Hematopoietic multipotent progenitor cell treated with erythropoietin and hydrocortisone succinate and interleukin-3 and kit ligand, for 17 days (in vitro differentiated cells): ENCODE results near the gene ACTL7A.
"Not testable (repeated sequence)": the region's sequence is repeated elsewhere in the genome, so short reads cannot be mapped to it uniquely, and the experiment has no call there.

Experiments used
- DNase-seq: peaks from one replicate; pipeline ENCODE4 v3.0.0-alpha.2; 2015; ENCODE audit warnings: low spot score

ACTL7A gene

DNA sequence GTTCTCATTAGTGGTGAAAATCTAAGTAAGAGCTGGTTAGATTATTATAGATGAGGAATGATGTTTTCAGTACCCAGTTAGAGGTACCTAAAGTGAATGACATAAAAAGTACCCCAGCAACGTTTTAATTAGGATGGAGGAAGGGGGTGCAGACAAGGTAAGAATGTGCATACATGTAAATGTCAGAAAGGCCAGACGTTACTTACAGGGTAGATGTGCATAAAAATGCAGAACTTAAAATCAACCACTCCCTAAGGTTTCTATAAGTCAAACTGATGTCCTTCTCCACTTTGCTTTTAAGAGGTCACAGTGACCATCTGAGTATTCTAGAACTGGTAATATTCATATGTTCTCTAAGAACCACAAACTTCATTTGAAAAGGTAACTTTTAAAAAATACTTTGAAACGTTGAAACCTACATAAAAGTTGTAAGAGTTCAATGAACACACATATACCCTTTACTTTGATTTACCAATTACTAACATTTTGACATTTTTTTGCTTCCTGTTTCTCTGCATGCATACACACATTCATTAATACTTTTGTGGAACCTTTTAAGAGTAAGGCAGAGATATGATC is 18.8 kb downstream of the ACTL7A start:
- DNase-seq: no peak

DNA sequence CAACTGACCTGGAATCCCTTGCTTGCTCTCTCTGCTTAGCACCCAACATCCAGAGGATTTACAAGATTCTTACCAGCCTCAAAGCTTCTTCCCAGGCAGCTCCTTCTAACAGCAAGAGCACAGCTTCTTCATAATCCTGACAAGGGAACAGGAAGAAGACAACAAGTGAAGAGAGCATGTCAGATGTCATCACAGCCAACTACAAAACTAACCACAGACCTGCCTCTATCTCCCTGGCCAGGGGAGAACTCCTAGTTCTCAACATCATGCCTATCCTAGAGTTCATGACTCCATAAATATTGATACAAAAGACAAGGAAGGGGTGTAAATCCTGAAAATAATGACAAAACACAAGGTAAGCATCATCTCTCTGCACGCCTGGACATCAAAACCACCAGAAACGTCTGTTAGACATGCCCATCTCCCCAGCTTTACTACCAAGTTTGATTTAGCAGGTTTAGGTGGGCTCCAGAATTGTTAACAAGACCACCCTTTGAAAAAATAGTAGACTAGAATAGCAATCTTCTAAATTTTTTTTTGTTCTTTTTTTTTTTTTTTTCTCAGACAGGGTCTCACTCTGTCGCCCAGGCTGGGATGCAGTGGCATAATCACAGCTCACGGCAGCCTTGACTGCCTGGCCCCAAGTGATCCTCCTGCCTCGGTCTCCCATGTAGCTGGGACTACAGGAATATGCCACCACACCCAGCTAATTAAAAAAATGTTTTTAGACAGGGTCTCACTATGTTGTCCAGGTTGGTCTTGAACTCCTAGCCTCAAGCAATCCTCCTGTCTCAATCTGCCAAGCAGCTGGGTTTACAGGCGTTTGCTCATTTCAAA is 20.2 kb downstream of the ACTL7A start:
- no peak for DNase-seq

DNA sequence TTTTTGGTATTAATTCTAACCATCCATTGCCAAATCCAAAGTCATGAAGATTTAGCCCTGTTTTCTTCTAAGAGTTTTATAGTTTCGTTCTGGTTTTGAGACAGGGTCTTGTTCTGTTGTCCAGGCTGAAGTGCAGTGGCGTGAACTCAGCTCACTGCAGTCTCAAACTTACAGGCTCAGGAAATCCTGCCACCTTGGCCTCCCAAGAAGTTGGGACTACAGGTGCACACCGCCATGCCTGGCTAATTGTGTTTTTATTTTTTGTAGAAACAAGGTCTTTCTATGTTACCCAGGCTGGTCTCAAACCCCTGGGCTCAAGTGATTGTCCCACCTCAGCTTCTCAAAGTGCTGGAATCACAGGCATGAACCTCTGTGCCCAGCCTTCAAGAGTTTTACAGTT is 21.0 kb downstream of the ACTL7A start:
- no peak for DNase-seq

DNA sequence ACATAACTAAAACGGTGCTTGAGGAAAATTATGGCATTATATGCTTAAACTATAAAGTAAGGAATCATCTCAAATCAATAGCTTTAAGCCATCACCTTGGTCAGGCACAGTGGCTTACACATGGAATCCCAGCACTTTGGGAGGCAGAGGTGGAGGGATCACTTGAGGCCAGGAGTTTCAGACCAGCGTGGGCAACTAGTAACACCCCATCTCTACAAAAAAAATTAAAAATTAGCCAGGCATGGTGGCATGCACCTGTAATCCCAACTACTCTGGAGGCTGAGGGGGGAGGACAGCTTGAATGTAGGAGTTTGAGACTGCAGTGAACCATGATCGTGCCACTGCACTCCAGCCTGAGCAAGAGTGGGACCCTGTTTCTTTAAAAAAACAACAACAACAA is 22.6 kb downstream of the ACTL7A start:
- no peak for DNase-seq

DNA sequence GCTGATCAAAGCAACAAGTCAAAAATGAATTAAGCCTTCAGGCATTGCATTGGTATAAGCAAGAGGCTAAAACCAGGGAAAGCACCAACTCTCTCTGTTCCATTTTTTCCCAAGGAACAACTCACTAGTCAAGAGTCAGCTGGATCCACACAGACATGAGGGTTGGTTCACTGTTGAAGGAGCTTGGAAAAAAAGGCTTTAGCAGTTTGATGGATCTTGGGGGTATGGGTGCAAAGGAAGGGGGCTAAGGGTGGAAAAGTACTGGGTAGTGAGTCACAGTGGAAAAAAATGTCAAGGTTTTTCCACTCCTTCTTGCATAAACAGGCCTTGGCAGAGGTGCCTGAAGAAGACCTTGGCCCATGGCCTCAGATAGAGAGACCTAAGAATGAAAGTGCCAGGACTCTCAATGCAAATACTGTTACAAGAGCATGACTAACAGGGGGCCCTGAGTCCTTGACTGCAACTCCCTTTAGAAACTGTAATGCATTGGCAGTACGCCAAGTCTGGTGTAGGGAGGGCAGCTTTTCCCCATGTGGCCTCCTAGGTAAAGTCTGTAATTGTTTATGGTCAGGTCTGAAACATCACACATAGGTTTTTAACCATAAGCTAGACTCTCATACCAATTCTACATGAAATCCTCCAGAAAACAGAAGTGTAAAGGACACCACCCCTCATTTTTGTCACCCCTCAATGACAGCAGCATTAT is 23.7 kb downstream of the ACTL7A start:
- peak; percentile 55 for DNase-seq

DNA sequence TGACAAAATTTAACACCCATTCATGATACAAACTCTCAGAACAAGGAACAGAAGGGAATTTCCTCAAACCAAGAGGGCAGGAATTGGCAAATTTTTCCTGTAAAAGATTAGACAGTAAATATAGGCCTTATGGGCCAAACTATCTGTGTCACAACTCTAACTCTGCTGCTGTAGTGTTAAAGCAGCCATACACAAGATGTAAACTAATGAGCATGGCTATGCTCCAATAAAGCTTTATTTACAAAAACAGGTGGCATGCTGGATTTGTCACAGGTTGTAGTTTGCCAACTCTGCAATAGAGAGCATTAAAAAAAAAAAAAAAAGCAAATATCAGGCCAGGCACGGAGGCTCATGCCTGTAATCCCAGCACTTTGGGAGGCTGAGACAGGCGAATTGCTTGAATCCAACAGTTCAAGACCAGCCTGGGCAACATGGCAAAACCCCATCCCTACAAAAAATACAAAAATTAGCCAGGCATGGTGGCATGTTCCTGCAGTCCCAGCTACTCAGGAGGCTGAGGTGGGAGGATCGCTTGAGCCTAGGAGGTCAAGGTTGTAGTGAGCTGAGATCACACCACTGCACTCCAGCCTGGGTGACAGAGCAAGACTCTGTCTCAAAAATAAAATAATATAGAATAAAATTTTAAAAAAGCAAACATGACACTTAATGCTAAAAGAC is 24.7 kb downstream of the ACTL7A start:
- DNase-seq: not testable (repeated sequence)

DNA sequence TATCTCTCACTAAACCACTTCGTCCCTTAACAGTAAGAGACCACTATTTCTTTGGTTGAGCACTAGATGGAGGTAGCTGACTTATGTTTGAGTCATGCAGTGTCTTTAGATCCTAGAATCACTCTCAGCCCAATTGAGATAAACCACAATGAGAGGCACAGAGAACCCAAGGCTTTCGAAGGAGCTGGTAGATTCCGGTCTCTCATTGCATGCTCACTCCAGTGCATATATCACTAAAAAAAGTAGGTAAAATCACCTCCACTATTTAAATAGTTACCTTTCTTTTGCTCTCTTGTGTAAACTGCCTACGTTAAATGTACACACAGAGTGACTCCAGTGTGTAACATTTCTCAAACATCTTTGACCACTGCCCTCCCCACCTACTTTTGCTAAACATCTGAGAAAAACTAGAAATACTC is 27.6 kb downstream of the ACTL7A start:
- peak; percentile 60 for DNase-seq

DNA sequence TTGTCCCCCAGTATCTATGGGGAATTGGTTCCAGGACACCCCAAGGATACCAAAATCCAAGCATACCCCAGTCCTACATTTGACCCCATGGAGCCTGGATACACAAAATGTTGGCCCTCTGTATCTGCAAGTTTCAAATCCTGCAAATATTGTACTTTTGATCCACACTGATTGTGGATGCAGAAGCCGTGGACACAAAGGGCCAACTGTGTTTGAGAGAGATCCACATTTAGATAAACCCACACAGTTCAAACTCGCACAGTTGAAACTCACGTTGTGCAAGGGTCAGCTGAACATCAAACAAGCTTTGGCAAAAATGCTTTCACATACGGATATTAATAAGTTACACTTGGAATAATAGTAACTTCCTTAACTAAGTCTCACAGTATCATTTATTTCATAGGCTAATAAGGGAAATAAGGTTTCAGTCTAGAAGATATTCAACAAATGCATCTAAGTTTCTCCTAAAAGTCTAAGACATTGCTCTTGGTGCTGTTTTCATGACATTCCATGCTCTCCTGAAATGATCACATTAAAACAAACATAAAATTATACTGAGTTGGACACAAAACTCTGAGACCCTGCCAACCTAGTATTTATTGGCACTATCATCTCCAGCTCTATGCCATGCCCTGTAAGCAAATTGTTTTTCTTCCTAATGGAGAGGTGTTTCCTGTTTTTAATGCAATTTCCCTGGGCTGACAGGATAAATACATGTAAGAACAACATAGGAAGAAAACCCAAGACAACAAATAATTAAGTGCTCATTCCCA is 32.3 kb downstream of the ACTL7A start:
- DNase-seq: no peak

DNA sequence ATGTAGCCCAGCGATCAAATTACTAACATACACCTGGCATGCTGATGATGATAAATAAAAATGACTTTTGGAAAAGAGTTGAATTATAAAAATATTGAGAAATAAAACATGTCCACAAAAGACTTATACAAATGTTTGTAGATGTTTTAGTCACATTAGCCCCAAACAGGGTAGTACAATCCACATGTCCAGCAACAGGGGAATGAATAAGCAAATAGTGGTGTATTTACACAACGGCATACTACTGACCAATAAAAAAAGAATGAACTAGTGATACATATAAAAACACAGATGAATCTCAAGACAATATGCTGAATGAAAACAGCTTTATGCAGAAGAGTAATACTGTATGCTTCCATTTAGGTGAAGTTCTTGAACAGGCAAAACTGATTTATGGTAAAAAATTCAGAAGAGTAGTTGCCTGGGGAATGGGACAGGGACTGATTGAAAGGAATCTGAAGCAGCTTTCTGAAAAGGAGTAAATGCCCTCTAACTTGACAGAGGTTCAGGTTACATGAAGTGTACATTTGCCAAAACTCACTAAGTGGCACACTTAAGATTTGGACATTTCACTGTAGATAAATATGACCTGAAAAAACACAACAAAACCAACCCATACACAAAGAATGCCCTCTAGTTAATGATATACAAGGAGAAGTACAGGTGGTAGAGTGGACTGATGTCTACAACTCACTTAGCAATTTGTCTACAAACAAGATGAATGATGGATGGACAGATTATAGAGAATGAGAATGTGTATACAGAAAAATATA is 35.4 kb downstream of the ACTL7A start:
- no peak for DNase-seq

DNA sequence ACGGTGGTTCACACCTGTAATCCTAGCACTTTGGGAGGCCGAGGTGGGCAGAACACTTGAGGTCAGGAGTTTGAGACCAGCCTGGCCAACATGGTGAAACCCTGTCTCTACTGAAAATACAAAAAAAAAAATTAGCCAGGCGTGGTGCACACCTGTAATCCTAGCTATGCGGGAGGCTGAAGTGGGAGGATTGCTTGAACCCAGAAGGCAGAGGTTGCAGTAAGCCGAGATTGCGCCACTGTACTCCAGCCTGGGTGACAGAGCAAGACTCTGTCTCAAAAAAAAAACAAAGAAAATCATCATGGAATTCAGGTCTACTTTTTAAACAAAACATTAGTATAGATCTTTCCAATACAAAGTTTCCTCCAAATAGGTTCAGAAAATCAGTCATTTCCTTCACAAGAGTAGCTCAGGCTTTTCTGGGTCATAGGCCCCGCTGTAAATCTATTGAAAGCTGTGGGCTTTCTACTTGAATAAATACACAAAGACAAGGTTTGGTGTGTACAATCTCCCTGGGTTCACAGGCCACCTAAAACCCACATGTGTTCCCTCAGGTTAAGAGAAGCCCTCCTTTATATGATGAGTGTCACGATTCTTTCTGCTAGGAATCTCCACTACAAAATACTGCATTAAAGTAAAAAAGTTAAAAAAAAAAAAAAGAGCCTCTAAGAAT is 37.1 kb downstream of the ACTL7A start:
- DNase-seq: not testable (repeated sequence)

DNA sequence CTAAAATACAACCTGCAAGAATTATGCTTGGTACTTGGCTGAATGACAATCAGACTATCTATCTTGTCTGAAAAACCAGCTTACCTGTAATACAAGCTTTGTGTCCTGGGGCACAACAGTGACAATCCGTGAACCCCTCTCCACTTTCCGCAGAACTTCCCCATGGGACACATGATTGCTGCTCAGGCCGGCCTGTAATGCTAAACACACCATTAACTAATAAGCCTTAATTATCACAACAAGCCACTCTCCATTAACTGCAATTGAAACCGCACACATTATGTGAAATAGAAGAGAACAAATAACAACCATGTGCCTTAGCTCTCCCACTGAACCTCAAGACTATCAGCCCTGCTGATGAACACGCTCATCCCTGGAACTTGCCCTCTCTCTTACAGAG is 38.1 kb downstream of the ACTL7A start:
- no peak for DNase-seq

DNA sequence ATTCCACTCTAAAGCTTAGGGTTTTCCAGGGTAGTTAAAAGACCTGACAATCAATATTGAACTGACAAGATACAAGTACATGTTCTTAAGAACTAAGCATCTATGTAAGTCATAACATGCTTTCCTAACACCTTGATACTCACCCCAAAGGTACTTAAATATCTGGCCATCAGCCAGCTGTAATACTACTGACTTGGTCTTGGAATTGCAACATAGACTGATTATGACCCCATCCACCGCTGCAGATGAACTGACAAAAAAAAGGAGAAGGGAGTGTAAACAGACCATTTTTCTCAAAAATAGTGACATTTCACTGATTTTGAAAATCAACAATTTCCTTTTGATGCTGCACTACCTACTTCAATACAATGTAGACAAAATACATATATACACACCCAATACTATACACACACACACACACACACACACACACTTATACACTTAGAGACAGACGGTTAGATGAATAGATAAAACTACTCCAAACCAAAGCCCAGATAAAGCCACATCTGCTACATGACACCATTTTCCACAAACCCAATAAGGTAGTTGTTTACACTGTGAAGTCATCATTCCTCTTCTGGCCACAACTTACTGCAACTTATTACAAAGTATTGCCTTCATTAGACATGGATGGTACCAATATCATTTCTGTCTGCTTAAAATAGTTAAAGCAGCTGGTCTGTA is 41.5 kb downstream of the ACTL7A start:
- no peak for DNase-seq

DNA sequence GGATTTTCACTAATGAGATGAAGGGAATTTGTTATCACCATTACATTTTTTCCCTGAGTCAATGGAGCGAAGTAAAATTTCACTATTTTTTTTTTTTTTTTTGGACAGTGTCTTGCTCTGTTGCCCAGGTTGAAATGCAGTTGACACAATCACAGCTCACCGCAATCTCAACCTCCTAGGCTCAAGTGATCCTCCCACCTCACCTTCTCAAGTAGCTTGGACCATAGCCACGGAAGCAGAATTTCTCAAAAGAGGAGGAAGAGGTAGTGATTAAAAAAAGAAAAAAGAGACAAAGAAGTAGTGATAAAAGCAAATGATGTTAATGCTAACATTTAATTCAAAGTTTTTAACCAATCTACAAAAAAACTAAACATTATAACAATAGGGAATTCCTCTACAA is 42.1 kb downstream of the ACTL7A start:
- DNase-seq: no peak

DNA sequence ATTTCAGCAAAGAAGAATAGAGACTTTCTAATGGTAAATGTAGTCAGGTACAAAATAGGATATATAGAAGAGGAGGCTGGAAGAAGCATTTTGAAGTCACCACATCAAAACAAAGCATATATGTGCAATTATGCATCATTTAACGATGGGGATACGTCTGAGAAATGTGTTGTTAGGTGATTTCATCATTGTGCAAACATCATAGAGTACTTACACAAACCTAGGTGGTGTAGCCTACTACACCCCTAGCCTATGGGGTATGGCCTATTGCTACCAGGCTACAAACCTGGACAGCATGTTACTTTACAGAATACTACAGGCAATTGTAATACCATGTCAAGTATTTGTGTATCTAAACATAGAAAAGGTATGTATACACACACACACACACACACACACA is 43.4 kb downstream of the ACTL7A start:
- DNase-seq: no peak

DNA sequence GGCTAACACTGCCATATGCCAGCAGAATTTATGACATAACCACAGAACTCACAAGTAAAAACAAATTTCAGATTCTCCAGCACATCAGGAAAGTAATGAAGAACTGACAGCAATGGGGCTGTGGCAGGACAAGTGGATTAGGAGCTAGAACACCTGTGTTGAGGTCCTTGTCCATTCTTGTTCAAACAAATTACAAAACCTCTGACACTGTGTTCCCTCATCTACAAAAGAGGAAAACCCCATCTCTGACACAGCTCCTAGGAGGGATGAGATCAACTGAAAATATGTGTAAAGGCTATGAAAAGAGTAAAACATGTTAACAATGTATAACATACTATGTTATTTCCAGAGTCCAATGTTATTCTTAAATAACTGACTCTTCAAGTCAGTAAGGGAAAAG is 48.3 kb downstream of the ACTL7A start:
- DNase-seq: no peak

DNA sequence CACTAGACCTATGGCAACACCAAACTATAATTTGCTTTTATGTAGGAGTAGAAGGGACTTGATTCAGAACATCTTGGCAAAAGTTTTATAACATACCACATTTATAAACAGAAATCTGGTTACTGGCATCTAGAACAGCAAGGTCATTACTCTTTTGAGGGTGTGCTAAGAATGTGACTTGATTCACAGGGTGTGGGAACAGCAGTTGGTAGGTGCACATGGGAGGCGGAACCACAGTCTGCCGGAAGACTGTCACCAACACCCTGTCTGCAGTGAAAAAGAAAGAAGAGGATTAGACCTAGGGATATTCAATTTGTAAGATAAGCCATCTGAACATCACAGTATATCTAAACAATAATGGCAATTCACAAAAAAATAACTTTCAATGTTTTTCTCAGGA is 48.8 kb downstream of the ACTL7A start:
- no peak for DNase-seq

DNA sequence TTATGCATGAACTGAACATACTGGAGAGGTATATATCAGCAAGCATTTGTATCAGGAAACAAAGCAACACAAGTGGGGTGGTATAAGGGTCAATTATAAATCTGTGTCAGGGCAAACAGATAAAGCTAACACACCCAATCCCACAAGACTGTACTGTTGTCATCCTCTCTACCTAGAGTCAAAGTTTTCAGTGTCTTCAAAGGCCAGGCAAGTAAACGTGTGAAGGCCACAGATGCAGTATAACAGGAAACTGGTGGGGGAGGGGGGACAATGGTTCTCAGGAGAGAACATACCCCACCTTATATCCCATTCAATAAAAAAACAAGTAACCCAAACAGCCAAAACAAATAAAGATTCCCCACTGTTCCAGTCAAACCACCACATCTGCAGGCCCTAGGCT is 49.8 kb downstream of the ACTL7A start:
- DNase-seq: no peak
